Activated CD4-positive, alpha-beta T cell treated with anti-CD3 and anti-CD28 coated beads, Interleukin-2, Interleukin-6, amounts not matched to agents 100 ng/mL and 50 ng/mL, durations not matched to agents 16 hours and 8 hours (primary cell): Measurements from ENCODE around the gene ARID1B.
"Not testable (repeated sequence)": the region's sequence is repeated elsewhere in the genome, so short reads cannot be mapped to it uniquely, and the experiment has no call there.

Source experiments
- DNase-seq: peaks from one replicate; pipeline ENCODE4 v3.0.0-alpha.2; 2020

The ARID1B gene

DNA sequence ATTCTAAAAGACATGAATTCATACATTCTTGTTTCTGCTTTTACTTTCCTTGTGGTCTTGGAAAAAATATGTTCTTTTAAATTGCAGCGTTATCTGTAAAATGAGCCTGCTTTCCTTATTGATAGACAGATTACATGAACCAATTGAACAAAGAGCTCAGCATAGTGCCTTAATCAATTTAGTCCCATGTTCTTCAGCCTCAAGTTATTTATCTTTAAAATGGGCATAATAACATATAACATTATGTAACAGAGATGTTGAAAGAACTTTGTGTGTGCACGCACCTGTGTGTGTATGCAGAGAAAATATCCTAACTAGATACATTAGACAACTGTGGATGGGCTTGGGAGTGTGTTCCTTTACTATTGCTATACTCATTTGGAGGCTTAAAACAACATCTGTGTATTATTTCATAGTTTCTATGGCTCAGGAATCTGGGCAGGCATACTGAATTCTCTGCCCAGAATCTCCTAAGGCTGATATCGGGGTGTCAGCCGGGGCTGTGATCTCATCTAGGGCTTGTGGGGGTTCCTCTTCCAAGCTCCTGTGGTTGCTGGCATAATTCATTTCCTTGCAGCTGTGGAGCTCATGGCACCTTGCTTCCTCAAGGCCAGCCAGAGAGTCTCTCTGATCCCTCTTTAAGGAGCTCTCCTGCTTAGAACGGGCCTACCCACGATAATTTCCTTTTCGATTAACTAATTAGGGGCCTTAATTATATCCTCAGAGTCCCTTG lies 194.1 kb downstream of the ARID1B start:
- no peak for DNase-seq

DNA sequence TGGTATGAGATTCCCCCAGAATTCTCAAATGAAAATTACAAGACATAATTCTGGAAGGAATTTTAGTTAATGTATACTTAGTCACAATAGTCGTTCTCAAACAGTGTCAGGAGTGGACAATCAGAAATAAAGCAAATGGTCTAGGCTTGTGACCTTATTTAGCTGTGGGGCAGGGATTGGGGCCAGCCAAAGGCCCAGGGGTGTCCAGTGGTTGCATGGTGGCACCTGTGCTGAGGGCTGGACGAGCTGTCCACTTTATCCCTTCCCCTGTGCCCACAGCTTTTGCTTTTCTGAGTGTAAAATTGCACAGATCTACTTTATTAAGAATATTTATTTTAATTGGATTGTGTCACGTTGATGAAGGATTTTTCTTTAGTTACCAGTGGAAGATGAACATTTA lies 195.0 kb downstream of the ARID1B start:
- DNase-seq, result no peak

DNA sequence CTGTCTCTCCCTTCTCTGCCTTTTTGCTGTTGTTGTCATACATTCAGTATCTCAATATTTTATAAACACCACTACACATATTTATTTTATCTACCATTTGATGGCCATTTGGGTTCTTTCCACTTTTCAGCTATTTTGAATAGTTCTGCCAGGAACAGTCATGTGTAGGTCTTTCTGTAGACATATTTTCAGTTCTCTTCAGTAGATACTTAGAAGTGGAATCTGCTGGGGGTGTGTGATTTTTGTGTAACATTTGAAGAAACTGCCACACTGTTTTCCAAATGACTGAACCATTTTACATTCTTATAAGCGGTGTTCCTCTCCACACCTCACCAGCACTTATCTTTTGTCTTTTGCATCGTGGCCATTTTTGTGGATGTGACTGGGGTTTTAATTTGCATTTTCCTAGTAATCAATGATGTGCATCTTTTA lies 197.7 kb downstream of the ARID1B start:
- DNase-seq, result no peak

DNA sequence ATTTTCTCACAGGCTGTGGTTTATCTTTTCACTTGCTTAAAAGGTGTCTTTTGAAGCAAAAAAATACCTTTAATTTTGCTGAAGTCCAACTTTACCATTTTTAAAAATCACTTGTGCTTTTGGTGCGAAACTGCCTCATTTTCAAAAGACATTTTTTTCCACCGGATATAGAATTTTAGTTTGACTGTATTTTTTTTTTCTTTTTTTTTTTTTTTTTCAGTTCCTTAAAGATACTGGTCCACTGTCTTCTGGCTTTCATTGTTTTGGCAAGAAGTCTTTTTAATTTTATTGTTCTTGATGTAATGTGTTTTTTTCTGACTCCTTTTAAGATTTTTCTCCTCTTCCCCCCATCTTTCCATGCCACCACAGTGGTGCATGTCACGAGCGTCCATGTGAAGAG lies 198.2 kb downstream of the ARID1B start:
- DNase-seq, result no peak

DNA sequence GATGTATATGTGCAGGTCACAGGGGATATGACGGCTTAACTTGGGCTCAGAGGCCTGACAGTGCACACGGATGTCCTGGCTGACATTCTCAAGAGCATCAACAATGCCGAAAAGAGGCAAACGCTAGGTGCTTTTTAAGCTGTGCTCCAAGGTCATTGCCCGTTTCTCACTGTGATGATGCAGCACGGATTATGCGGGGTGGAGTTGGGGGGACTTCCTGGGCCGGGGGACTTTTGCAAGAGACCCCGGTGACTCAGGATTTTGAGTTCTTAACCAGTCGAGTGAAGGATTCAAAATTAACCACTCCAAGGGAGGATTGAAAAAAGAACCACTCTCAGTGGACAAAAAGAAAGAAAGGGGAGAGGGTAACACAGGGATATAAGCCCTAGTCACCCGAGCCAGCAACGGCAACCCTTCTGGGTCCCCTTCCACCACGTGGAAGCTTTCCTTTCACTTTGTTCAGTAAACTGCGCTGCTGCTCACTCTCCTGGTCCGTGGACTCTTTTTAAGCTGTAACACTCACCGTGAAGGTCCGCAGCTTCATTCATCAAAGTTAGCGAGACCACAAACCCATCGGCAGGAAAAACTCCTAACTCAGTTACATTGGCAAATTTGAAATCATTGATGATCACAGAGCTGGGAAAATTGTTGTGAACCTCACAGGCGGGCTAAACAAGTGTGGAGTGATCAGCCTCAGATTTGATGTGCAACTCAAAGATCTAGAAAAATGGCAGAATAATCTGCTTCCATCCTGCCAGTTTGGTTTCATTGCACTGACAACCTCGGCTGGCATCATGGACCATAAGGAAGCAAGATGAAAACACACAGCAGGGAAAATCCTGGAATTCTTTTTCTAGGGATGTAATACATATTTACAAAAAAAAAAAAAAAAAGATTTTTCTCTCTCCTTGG lies 199.3 kb downstream of the ARID1B start:
- DNase-seq, result peak; percentile 45

DNA sequence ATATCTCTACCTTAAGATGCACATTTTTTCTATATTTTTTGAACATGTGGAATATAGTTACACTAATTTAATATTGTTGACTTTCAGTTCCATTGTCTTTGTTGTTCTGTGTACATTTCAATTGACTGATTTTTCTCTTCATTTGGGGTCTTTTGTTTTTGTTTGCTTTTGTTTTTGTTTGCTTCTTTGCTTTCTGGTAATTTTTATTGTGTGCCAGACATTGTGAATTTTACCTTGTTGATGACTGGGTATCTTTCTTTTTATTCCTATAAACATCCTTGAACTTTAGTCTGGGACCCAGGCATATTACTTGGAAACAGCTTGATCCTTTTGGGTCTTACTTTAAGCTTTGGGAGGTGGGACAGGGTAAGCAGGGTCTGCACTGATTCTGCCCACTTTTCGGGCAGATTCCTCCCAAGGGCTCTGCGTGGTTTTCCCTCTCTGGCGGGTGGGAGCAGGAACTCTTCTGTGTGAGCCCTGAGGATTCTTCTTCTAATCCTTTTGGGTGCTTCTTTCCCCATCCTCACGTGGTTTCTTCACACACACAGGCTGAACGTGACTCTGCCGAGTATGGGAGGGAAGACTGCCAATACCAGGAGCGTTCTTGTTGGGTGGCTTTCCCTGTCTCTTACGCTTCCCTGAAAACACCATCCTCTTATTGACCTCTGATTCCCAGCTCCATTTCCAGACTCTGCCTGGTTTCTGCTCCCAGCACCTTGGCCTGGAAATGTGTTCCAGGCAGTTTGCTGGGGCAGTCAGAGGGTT lies 200.5 kb downstream of the ARID1B start:
- no peak for DNase-seq

DNA sequence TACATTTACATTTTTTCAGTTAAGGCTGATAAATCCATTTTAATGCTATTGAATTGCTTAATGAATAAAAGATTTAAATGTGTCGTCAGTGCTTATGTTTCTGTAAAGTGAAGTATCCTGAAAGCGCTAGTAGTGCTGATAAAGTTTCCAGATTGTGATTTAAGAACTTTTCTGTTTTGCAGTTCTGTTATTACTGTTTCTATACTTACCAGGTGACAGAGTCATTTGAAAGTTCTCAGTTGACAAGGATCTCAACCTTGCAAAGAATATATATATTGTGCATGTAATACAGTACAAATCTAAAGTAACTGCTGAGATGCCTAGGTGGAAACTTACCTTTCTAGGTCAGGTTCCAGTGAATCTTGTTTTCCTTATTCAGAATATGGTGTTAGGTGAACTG lies 201.8 kb downstream of the ARID1B start:
- peak; percentile 39 for DNase-seq

DNA sequence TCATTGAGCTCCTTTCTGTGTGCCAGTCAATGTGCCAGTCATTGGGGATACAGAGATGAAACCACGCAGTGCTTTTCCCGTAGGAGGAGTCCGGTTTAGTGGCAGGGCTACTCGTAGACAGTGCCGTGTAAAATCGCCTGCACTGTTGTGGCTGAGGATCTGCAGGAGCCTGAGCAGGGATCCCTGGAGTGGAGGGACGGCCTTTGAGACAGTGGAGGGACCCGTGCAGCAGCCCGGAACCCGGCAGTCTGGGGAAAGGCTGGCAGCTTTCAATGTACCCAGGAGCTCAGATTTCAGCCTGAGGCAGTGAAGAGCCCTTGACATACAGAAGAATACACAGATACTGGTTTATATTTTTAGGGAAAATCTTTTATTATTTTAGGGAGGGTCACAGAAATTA lies 203.3 kb downstream of the ARID1B start:
- no peak for DNase-seq

DNA sequence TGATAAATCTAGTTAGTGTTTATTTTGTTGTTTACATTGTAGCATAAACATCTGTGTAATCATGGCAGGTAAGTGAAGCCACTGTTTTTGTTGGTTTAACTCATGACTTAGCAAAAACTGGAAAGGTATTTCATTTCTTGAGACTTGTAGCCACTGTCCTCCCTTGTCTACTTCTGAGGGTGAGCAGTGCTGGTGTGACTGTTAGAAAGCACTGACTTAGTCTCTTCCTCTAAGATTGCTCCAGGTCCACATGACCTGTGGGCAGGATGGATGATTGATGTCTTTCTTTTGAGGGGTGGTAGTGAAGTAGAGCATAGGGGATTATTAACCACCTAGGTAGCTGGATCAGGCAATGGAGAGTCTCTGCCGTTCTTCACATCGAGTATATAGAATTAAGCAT lies 203.8 kb downstream of the ARID1B start:
- no peak for DNase-seq

DNA sequence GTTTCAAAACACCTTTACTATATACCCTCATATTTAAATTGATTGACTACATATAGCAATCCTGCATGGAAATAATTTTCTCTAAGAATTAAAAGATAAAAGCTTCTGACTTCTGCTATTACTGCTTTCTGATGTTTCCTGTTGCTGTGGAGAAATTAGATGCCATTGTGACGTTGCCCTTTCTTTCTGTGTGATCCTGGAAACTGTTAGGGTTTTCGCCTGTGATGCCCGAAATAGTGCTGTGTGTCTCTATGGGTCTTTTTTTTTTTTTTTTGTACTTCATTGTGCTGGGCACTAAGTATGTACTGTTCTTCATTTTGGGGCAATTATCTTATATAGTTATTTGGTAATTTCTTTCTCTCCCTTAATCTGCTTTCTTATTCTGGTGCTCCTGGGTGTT lies 205.0 kb downstream of the ARID1B start:
- no peak for DNase-seq

DNA sequence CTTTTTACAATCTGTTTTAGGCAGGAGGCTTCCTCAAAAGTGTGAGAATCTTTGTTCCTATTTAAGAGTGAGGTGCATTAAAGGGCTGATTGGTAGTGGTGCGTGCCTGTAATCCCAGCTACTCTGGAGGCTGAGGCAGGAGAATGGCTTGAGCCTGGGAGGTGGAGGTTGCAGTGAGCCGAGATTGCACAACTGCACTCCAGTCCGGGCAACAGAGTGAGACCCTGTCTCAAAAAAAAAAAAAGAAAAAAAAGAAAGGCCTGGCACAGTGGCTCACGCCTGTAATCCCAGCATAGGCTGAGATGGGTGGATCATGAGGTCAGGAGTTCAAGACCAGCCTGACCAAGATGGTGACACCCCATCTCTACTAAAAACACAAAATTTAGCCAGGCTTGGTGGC lies 205.7 kb downstream of the ARID1B start:
- DNase-seq, result not testable (repeated sequence)

DNA sequence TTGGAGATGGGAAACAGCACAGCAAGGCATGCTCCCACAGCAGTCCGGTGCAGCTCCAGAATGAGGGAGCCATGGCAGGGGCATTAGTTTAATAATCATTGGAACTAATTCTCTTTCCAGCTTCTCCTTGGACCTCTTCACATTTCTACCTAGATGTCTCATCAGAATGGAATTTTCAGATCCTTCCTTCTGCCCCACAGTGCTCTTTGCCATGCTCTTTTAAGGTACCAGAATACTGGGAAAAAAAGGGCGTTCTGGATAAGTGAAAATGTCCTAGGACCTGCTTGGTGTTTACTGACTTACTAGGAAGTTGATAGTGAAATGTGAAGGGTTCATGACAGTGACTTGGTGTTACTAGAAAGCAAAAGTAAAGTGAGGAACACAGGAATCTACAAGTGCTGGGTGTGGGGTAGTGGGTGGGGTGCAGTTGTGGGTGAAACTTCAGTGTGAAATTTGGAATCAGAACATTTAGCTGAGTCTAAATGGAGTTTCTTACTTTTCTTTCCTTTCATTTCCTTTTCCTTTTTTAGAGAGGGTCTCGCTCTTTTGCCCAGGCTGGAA lies 207.1 kb downstream of the ARID1B start:
- DNase-seq, result no peak

DNA sequence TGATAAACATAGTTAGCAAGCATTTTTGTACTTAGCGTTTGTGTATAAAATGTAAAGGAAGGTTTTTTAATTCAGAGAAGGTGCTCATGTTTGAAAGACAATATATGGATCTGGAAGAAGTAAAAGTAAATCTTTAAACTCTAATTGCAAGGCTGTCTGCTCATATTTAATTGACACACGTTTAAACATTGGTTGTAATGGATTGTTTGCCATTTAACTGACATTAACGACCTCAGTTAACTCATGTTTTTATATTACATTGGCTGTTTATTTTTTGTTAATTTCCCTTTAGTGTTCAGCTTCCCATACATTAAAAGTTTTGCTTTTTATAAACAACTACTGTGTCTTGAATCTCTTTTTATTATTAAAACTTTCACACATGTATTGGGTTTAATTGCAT lies 208.1 kb downstream of the ARID1B start:
- DNase-seq, result no peak

DNA sequence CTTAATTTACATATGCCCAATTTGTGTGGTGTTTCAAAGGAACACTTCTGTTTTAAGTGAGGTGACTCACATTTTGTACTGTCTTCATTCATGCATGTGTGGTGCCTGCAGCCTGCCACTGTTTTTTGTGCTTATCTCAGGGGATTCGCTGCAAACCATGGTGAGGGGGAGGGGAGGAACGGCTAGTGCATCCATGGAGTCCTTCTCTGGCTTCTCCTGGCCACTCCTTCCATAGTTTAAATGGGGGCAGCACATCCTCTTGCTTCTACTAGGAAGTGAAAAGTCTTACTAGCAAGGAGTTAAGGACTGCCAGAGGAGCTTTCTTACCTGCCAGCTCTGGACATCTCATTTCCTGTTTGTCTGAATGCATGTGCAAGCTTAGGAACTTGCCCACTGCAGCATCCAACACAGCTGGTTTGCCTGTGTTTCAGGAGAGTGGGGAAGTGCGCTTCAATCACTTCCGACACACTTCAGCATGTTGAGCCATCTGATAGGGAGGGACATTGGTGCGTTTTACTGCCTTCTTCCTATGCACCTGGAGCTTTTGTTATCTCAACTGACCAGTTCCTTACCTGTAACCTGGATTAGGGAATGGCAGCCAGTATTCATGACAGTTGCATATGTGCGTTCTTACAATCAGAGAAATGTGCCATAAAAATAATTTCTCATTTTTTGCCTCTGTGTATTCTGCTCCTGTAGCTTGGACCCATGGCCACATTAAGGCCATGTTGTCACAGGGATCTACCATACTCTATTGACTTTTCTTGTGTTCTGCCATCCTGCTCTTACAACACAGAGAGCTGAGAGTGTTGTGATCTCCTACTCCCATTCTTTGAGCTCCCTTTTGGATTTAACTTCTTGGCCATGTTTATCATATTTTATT lies 211.3 kb downstream of the ARID1B start:
- DNase-seq, result no peak

DNA sequence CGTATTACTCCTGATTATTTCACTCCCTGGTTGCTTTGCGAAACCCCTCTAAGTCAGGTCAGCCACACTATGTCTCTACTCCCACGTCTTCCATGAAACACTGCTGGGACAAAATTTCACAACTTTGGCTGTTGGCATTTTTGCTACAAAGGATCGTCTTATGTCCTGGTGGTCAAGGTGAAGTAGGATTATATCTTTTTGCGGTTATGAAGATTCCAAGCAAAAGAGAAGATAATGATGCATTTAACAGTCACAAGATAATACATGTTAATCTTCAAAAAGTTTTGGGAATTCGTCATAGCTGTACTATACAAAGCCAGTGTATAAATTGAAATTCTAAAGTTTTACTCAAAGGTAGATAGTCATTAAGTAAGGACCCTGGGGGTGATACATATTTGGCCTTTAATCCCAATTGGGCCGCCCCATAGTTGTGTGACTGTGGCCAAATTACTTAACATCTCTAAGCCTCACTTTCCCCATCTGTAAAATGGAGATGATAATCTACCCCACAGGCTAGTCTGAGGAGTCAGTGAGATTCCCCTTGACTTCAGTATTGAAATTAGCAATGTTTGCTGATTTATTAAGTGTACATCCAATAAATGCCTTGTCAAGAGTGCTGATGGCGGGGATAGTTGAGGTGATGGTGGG lies 212.1 kb downstream of the ARID1B start:
- DNase-seq, result no peak

DNA sequence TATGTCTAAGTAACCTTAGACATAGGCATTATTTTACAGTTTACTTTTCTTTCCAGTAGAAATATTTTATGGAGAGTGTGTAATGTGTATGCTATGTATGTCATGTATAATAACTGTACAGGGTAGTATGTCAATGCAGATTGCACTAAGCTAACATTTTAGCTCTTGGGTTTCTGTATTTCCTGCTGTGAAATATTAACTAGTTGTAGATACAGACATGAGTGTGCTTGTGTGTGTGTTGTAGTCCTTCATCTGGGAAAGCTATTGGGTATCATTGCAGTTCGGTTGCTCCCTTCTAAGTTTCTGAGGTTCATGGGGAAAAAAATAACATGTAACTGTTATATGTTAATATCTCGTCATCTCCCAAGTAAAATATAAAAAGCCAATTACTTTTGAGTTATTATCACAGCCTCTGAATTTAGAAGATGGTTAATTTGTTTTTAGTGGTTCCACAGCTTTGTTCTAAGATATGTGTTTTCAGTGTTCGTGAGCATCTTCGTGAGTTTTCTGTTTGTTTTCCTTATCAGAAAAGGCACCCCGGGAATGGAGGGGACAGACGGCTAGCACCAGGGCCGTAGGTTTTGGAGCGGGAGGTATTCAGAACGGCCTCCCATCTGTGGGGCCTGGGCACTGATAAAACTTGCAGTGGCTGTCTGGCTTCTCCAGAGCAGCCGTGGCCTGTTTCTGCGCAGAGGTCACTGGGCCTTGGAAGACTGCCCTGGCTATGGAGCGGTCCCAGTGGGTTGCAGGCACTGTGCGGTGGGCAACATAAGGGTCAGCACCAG lies 215.0 kb downstream of the ARID1B start:
- DNase-seq, result no peak

DNA sequence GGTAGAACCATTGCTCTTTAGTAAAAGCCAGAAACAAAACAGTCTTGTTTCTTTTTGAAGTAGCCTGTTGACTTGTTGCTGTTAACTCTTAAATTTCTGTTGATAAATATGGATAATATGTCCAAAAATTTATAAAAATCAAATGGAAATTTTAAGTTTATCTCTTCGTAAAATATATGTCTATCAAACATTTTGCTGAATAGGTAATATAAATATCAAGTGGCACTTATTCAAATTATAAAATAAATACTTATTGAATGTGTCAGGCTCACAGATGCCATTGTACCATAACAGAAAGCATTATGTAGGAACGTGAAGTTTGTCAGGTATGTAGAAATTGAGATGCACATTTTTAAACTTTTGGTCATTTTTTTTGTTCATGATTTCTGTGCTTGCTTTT lies 216.5 kb downstream of the ARID1B start:
- no peak for DNase-seq

DNA sequence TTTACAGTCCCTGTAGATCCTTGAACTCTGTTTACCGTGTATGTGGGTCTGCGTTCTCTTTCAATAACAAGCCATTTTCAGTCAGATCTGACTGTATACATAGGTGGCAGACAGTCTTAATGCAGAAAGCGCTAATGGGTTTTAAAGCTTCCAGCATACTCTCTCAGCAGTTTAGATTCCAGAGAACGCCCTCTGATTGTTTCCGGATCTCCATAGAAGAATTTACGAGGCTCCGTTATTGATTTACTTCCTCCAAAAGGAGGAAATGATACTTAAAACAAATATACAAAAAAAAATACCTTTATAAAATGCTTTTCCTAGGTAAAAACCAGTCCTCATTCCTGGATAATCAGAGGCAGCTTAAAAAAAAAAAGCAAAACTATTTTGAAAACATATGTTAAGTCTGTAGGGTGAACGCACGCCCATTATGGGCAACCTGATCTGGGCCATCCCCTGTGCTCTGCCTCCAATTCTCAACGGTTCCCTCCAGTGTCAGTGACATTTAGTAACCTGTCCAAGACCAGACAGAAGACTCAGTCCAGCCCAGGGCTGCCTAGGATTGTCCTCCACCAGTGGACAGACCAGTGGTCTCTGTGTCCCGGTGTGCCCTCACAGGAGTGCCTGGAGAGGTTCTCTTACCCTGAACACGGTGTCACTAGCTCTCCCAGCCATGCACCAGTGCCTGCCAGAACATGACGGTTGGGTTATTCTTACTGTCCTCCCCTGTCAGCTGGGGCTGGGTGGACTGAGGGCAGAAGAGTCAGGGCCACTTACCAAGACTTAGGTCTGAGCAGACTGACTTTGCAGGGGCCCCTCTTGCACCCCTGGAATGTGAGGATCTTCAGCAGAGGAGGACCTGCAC lies 217.3 kb downstream of the ARID1B start:
- DNase-seq, result no peak

DNA sequence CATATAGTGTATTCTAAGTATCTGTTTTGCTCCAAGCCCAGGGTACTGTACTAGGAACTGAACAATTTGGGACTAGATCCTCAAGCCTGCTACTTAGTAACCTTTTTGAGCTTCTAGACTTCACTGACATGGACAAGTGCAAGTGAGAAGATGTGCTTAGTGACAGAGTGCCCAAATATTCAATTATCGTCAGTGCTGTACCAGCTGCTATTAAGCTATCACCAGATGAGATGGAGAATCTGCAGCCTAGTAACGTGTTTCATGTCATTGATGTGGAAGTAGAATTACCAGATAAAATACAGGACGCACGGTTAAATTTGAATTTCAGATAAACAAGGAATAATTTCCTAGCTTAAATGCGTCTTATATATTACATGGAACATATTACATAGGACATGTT lies 218.3 kb downstream of the ARID1B start:
- DNase-seq, result no peak

DNA sequence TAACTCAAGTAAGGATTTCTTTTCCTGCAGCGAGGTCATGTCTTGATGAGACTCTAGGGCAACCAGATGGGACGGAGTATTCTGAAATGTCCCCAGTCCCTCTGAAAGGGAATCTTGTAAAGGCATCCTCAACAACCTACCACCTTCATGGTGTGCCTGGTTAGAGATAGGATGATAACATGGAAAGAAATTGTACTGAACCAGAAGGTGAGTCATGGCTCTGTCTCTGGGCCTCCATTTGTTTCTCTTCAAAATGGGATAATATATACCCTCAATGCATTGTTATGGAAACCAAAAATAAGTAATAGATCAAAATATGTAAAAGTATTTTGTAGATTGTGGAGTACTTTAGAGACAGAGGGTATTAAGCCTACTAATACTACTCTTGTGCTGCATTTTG lies 219.1 kb downstream of the ARID1B start:
- no peak for DNase-seq
